Measurements from ENCODE around the gene PRDX5.

GRCh38 chr11:64322925-64323260 is 5.0 kb downstream of the PRDX5 start:
- TF ChIP-seq EZH2phosphoT487 (IDR thresholded peaks at IDR 0.05; ENCODE audit: unreplicated experiment) (no peak), CTCF (conservative IDR thresholded peaks at IDR 0.05; ENCODE audit: low read depth in 2 of 2) (peak in 1 of 2 experiments; percentile 0; a peak in 1 of 4 replicates)
